ENCODE results near the gene THOC6. TPM values are rescaled to one million over a fixed set of nuclear protein-coding genes. Genes with fewer than 3 reads are reported as not detected.

The THOC6 gene
- total RNA-seq, 1 experiment from 2014 or later, result 56.7 TPM

DNA sequence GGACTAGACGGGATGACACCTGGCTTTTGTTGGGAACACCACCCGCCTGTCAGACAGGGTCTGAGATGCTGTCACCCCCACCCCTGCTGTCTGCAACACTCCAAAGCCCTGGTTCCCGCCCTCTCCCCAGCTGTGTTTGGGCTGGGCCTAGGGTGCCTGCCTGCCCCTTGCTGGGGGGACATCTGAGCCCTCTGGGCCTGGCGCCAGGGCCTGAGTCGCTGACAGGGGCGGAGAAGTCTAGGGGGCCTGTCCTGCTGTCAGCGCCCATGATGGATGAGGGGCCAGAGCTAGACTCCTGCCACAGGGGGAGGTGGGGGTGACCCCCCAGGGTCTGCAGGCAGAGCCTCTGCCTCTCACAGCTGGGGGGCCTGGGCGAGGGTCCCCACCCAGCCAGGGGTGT is 36.0 kb upstream of the THOC6 start:
- CTCF ChIA-PET, result interaction anchor here (0.6 kb wide), 1 partner anchor 71 kb away, joined by 3 read pairs; no protein-coding TSS in a partner anchor

DNA sequence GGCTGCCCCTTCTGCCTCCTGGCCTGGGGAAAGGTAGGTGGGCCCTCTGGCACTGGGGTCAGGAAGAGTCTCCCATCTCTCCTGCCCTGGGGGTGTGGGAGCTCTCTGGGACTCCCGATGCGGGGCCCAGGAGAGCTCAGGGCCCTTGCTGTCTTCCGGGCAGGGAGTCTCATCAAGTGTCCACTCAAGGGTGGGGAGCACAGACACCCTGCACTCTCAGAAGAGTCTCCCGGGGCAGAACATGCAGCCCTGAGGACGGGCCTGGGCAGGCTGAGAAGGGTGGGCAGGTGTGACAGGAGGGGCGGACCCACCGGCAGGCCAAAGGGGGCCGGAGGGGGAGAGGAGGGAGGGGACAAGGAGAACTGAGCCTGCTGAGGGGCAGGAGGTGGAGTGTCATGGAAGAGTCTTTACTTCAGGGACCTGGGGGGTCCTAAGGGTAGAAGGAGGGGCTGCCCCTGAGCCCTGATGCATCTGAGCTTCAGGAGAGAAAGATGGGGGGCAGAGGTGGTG is 35.2 kb upstream of the THOC6 start:
- TF ChIP-seq SIN3A (IDR thresholded peaks at IDR 0.05; ENCODE audit: borderline replicate concordance, insufficient read depth, low read depth, low read length) (no peak), POLR2AphosphoS5 (IDR thresholded peaks at IDR 0.05; ENCODE audit: low read depth, low read length) (no peak)

More for the DNA sequence above, 36.0 kb upstream of the THOC6 start:
- POLR2A ChIA-PET, result no interaction called here
- intact Hi-C loops (cut with micrococcal nuclease; ENCODE audit: unreplicated experiment) (no loop called here), in situ Hi-C loops (cut with HindIII; ENCODE audit: low pct_unique_long_range_greater_than_20kb, low sequenced_read_pairs) (no loop called here)
- no TSS peak for BruUV-seq (replicated peaks)
- H3K27me3 ChIP-seq (ENCODE audit: control insufficient read depth, insufficient read depth, low read length), result no peaks in the 10 kb centered on the region
- no peak overlapping the region for H3K4me3 ChIP-seq (ENCODE audit: low read depth in 2 of 2, low read length in 2 of 2)
- no peaks in the 10 kb centered on the region for H3K36me3 ChIP-seq (ENCODE audit: control insufficient read depth, insufficient read depth, low read length)
- H3K9me3 ChIP-seq (ENCODE audit: control insufficient read depth, insufficient read depth, low read depth, low read length), result no peaks in the 10 kb centered on the region
- DNase-seq (ENCODE audit: low read depth, low spot score), result no peak
- TF ChIP-seq TCF7L2 (IDR thresholded peaks at IDR 0.05; ENCODE audit: low read depth, low read length), result no peak
- TF ChIP-seq, protein P1, sequence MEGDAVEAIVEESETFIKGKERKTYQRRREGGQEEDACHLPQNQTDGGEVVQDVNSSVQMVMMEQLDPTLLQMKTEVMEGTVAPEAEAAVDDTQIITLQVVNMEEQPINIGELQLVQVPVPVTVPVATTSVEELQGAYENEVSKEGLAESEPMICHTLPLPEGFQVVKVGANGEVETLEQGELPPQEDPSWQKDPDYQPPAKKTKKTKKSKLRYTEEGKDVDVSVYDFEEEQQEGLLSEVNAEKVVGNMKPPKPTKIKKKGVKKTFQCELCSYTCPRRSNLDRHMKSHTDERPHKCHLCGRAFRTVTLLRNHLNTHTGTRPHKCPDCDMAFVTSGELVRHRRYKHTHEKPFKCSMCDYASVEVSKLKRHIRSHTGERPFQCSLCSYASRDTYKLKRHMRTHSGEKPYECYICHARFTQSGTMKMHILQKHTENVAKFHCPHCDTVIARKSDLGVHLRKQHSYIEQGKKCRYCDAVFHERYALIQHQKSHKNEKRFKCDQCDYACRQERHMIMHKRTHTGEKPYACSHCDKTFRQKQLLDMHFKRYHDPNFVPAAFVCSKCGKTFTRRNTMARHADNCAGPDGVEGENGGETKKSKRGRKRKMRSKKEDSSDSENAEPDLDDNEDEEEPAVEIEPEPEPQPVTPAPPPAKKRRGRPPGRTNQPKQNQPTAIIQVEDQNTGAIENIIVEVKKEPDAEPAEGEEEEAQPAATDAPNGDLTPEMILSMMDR (IDR thresholded peaks at IDR 0.05), result no peak
- no peak for TF ChIP-seq POLR2AphosphoS5 (IDR thresholded peaks at IDR 0.05; ENCODE audit: low read depth, low read length)
- TF ChIP-seq REST (IDR thresholded peaks at IDR 0.05; ENCODE audit: insufficient read depth in 1 of 2, low read depth in 2 of 2, low read length in 1 of 2), result no peak
- TF ChIP-seq SIN3A (IDR thresholded peaks at IDR 0.05; ENCODE audit: borderline replicate concordance, insufficient read depth, low read depth, low read length), result no peak
- peaks cover 3% of the 10 kb centered on the region for H3K4me1 ChIP-seq (ENCODE audit: control insufficient read depth, insufficient read depth, low read length)
- H3K27ac ChIP-seq (ENCODE audit: low read length), result no peak overlapping the region
- no peak for ATAC-seq

DNA sequence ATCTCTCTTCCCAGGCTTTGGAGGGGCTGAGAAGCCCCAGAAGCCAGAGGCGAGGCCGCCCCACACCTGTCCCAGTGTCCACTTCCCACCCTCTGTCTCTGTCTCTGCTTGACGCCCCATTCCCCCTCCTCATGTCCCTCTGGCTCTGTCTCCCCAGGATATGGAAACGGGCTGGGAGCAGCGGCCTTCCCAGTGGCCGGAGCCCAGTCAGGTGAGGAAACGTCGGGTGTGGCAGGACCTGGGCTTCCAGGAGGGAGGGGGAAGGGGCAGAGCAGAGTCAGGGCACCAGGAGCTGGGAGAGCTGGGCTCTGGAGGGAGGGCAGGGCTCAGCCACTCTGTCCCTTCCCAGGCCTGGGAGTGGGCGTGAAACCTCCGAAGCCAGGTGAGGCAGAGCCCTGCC is 32.9 kb upstream of the THOC6 start:
- ATAC-seq, result no peak
- in situ Hi-C loops (cut with HindIII; ENCODE audit: low pct_unique_long_range_greater_than_20kb, low sequenced_read_pairs) (no loop called here), intact Hi-C loops (cut with micrococcal nuclease; ENCODE audit: unreplicated experiment) (no loop called here)
- TF ChIP-seq REST (IDR thresholded peaks at IDR 0.05; ENCODE audit: insufficient read depth in 1 of 2, low read depth in 2 of 2, low read length in 1 of 2), result no peak
- TF ChIP-seq, protein P1 (IDR thresholded peaks at IDR 0.05), result no peak
- no peak for TF ChIP-seq POLR2AphosphoS5 (IDR thresholded peaks at IDR 0.05; ENCODE audit: low read depth, low read length)
- no peak for TF ChIP-seq TCF7L2 (IDR thresholded peaks at IDR 0.05; ENCODE audit: low read depth, low read length)
- TF ChIP-seq SIN3A (IDR thresholded peaks at IDR 0.05; ENCODE audit: borderline replicate concordance, insufficient read depth, low read depth, low read length), result no peak
- Histone ChIP-seq H3K27me3 (ENCODE audit: control insufficient read depth, insufficient read depth, low read length) (no peaks in the 10 kb centered on the region), H3K4me1 (ENCODE audit: control insufficient read depth, insufficient read depth, low read length) (no peaks in the 10 kb centered on the region), H3K9me3 (ENCODE audit: control insufficient read depth, insufficient read depth, low read depth, low read length) (no peaks in the 10 kb centered on the region), H3K36me3 (ENCODE audit: control insufficient read depth, insufficient read depth, low read length) (no peaks in the 10 kb centered on the region), H3K4me3 (ENCODE audit: low read depth in 2 of 2, low read length in 2 of 2) (no peak overlapping the region), H3K27ac (ENCODE audit: low read length) (no peak overlapping the region)
- ChIA-PET CTCF (interaction anchor here (0.6 kb wide), 1 partner anchor 30 kb away, joined by 11 read pairs; no protein-coding TSS in a partner anchor), POLR2A (no interaction called here)
- DNase-seq (ENCODE audit: low read depth, low spot score), result no peak
- no TSS peak for BruUV-seq (replicated peaks)

More for the DNA sequence above, 35.2 kb upstream of the THOC6 start:
- H3K9me3 ChIP-seq (ENCODE audit: control insufficient read depth, insufficient read depth, low read depth, low read length), result no peaks in the 10 kb centered on the region
- intact Hi-C loops (cut with micrococcal nuclease; ENCODE audit: unreplicated experiment), result no loop called here
- H3K4me1 ChIP-seq (ENCODE audit: control insufficient read depth, insufficient read depth, low read length), result peaks cover 3% of the 10 kb centered on the region
- H3K27me3 ChIP-seq (ENCODE audit: control insufficient read depth, insufficient read depth, low read length), result no peaks in the 10 kb centered on the region
- H3K27ac ChIP-seq (ENCODE audit: low read length), result no peak overlapping the region
- ChIA-PET CTCF (interaction anchor here (0.6 kb wide), 1 partner anchor 70 kb away, joined by 3 read pairs; no protein-coding TSS in a partner anchor), POLR2A (no interaction called here)
- no TSS peak for BruUV-seq (replicated peaks)
- DNase-seq (ENCODE audit: low read depth, low spot score), result no peak
- H3K4me3 ChIP-seq (ENCODE audit: low read depth in 2 of 2, low read length in 2 of 2), result no peak overlapping the region
- in situ Hi-C loops (cut with HindIII; ENCODE audit: low pct_unique_long_range_greater_than_20kb, low sequenced_read_pairs), result no loop called here
- ATAC-seq, result no peak
- H3K36me3 ChIP-seq (ENCODE audit: control insufficient read depth, insufficient read depth, low read length), result no peaks in the 10 kb centered on the region
